T-cell (primary cell): Measurements from ENCODE around the gene TBK1. TPM values are rescaled to one million over a fixed set of nuclear protein-coding genes. Genes with fewer than 3 reads are reported as not detected.
A peak's percentile ranks its signal among the peaks of the same experiment; 100 is the strongest.

Source experiments
- ATAC-seq, 4 experiments: fragments of 200-7000 bp in 3 of 4; fragments of 150-1000 bp in 1 of 4; cut with Tn5 transposase; replicated peaks in 1 of 4; 1 replicate in 3 of 4; 2 replicates in 1 of 4; pipeline ENCODE4 v1.10.0; 2021; ENCODE audit warnings: moderate library complexity in 3 of 4, mild to moderate bottlenecking in 2 of 4, moderate number of reproducible peaks in 1 of 4
- CTCF ChIA-PET, 2 donors: fragments of 300-600 bp; sonication (Branson Sonifier 250); formaldehyde crosslinking; loops; one replicate each; lab custom pipeline; 2022; ENCODE audit warnings: antibody characterized with exemption in 2 of 2; lab: Charles Lee
- POLR2A ChIA-PET, 2 donors: fragments of 300-600 bp; sonication (Branson Sonifier 250); formaldehyde crosslinking; loops; one replicate each; lab custom pipeline; 2022; ENCODE audit warnings: antibody characterized with exemption in 2 of 2; lab: Charles Lee
- DNase-seq, 35 experiments: peaks; one replicate each; pipeline versions ENCODE4 v3.0.0 to v3.0.0-alpha.2; 2013 to 2023
- H3K27ac ChIP-seq: one replicate; pipeline ENCODE4 v1.5.1; 2013; ENCODE audit warnings: low read length
- H3K27me3 ChIP-seq, 2 experiments: replicated peaks in 1 of 2; 1 replicate in 1 of 2; 2 replicates in 1 of 2; pipeline versions ENCODE4 v1.6.1 to v1.7.0; 2013; ENCODE audit warnings: low read length in 1 of 2, mixed read lengths in 1 of 2; ENCODE audit not compliant: control insufficient read depth in 2 of 2, insufficient read depth in 2 of 2; ENCODE audit errors: extremely low read depth in 1 of 2
- H3K36me3 ChIP-seq, 2 donors: 1 replicate in 1 of 2; 2 replicates in 1 of 2; pipeline versions ENCODE4 v1.6.1 to v1.7.0; 2013; ENCODE audit warnings: low read length in 1 of 2; ENCODE audit not compliant: control insufficient read depth in 2 of 2, insufficient read depth in 1 of 2; ENCODE audit errors: extremely low read depth in 1 of 2
- H3K4me1 ChIP-seq, 2 experiments: 1 replicate in 1 of 2; 2 replicates in 1 of 2; pipeline versions ENCODE4 v1.6.1 to v1.7.0; 2013; ENCODE audit warnings: low read length in 2 of 2, mixed read lengths in 1 of 2; ENCODE audit not compliant: insufficient read depth in 2 of 2, control insufficient read depth in 1 of 2; ENCODE audit errors: extremely low read depth in 1 of 2
- H3K4me3 ChIP-seq, 2 donors: 1 replicate in 1 of 2; 2 replicates in 1 of 2; pipeline versions ENCODE4 v1.5.1 to v1.7.0; 2013; ENCODE audit warnings: mild to moderate bottlenecking in 2 of 2, low read length in 1 of 2, moderate library complexity in 1 of 2; ENCODE audit not compliant: control insufficient read depth in 1 of 2; ENCODE audit errors: extremely low read depth in 1 of 2
- H3K9me3 ChIP-seq: 2 replicates; pipeline ENCODE4 v1.7.0; 2013
- H3K27ac Mint-ChIP-seq, 2 donors: one replicate each; pipeline ENCODE4 v1.8.0; 2020 to 2021; ENCODE audit warnings: mild to moderate bottlenecking in 2 of 2, mixed read lengths in 2 of 2
- H3K27me3 Mint-ChIP-seq, 2 donors: one replicate each; pipeline ENCODE4 v1.8.0; 2021 to 2022; ENCODE audit warnings: mixed read lengths in 2 of 2
- H3K36me3 Mint-ChIP-seq: one replicate; pipeline ENCODE4 v1.8.0; 2021; ENCODE audit warnings: mixed read lengths
- H3K4me1 Mint-ChIP-seq, 3 donors: one replicate each; pipeline ENCODE4 v1.8.0; 2020 to 2022; ENCODE audit warnings: mixed read lengths in 3 of 3, mild to moderate bottlenecking in 1 of 3
- H3K4me3 Mint-ChIP-seq, 3 donors: one replicate each; pipeline ENCODE4 v1.8.0; 2020 to 2022; ENCODE audit warnings: mild to moderate bottlenecking in 3 of 3, mixed read lengths in 3 of 3, moderate library complexity in 3 of 3
- H3K9me3 Mint-ChIP-seq, 3 donors: one replicate each; pipeline ENCODE4 v1.8.0; 2020 to 2022; ENCODE audit warnings: mixed read lengths in 3 of 3
- WGBS: methylation state at CpG from one replicate; pipeline ENCODE4 v1.1.5; 2013; ENCODE audit warnings: missing lambda C conversion rate; ENCODE audit not compliant: insufficient coverage; 5-methylcytosine and 5-hydroxymethylcytosine counted together
- total RNA-seq, 35 experiments: library from RNA in 6 of 35; stranded (reverse) in 6 of 35; fragments of 120-200 nt in 1 of 35; gene quantifications; one replicate each; pipeline versions ENCODE4 v1.2.1 to v1.2.4 and lab custom pipeline; 2013 to 2026

TBK1 gene
- total RNA-seq, 5 donors from 2014 or later (not counting 1 experiment from before 2014, with no cell fraction given): 8.9 to 20.0 (median 13.5) TPM

DNA sequence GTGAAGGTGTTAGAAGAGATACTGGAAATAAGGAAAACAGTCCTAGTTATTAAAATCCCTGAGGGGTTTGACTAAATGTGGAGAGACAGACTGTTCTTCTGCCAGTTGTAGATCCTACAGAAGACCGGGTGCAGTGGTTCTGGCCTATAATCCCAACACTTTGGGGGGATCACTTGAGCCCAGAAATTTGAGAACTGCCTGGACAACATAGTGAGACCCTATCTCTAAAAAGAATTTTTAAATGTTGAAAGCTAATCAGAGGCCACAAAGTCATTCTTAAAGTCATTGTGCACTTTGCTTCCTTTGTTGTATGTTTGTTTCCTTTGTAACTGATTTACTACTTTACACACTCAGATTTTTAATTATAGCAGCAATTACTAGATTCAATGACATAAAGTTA, 97.2 kb downstream of the TBK1 start:
- H3K4me3 Mint-ChIP-seq: no peak overlapping the region
- H3K27ac ChIP-seq: no peak overlapping the region
- DNase-seq (no peak), ATAC-seq (no peak)
- H3K9me3 ChIP-seq: no peaks in the 10 kb centered on the region
- peaks cover 2 to 9% of the 10 kb centered on the region in 2 experiments for H3K27me3 ChIP-seq
- H3K36me3 ChIP-seq: no peaks in the 10 kb centered on the region
- H3K36me3 Mint-ChIP-seq: no peaks in the 10 kb centered on the region
- H3K4me1 Mint-ChIP-seq: peaks cover 7 to 11% (median 10%) of the 10 kb centered on the region in 3 donors
- WGBS: 50% methylated on average over 1 of the region's 1 CpG
- POLR2A ChIA-PET: interaction anchor here (0.7 to 1.3 kb wide), 4 partner anchors 25 to 149 kb away, joined by 3 read pairs; no protein-coding TSS in a partner anchor
- peaks cover 0 to 2% of the 10 kb centered on the region in 2 donors for H3K27me3 Mint-ChIP-seq
- CTCF ChIA-PET: interaction anchor here (0.5 to 5.1 kb wide), 53 partner anchors 9 to 1613 kb away, joined by 3 to 110 read pairs (median 4); partner anchors contain the start of genes GNS (in 1 of the 2) and RASSF3 (in 1 of the 2)
- no peaks in the 10 kb centered on the region for H3K9me3 Mint-ChIP-seq
- H3K4me3 ChIP-seq: no peak overlapping the region
- peaks cover 3 to 4% of the 10 kb centered on the region in 2 experiments for H3K4me1 ChIP-seq
- peak overlapping the region in 1 of 2 donors; percentile 71 for H3K27ac Mint-ChIP-seq

DNA sequence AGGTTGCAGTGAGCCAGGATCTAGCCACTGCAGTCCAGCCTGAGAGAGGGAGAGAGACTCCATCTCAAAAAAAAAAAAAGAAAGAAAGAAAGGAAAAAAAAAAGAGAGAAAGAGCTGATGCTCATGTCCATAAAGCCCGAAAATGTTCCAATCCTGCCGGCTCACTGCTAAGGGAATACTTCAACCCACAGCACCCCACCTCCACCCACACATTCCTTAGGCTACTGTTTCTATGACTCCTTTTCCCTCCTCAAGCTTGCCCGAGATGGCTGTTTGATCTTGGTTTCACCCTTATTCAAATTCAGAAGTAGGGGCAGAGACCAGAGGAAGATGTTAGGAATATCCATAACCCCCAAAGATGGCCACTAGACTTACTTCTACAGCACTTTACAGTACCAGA, 98.8 kb downstream of the TBK1 start:
- DNase-seq: no peak
- no peaks in the 10 kb centered on the region for H3K36me3 Mint-ChIP-seq
- no CpG with 5 or more reads among the region's 3 CpGs for WGBS
- H3K27ac ChIP-seq: no peak overlapping the region
- H3K27me3 ChIP-seq: peaks cover 0 to 5% of the 10 kb centered on the region in 2 experiments
- POLR2A ChIA-PET: no interaction called here
- peaks cover 3 to 4% of the 10 kb centered on the region in 2 experiments for H3K4me1 ChIP-seq
- no peak for ATAC-seq
- no peaks in the 10 kb centered on the region for H3K9me3 Mint-ChIP-seq
- H3K4me3 Mint-ChIP-seq: no peak overlapping the region
- CTCF ChIA-PET: interaction anchor here (0.6 to 5.1 kb wide), 8 partner anchors 56 to 245 kb away, joined by 3 to 110 read pairs (median 7); partner anchors contain the start of gene RASSF3 (in 1 of the 2)
- H3K4me3 ChIP-seq: no peak overlapping the region
- H3K9me3 ChIP-seq: no peaks in the 10 kb centered on the region
- H3K27ac Mint-ChIP-seq: no peak overlapping the region
- peaks cover 0 to 2% of the 10 kb centered on the region in 2 donors for H3K27me3 Mint-ChIP-seq
- no peaks in the 10 kb centered on the region for H3K36me3 ChIP-seq
- H3K4me1 Mint-ChIP-seq: peaks cover 7 to 12% (median 10%) of the 10 kb centered on the region in 3 donors

GRCh38 chr12:64551676-64552075, 99.8 kb downstream of the TBK1 start:
- H3K4me3 Mint-ChIP-seq: no peak overlapping the region
- ChIA-PET CTCF (interaction anchor here (0.6 to 5.1 kb wide), 4 partner anchors 50 to 195 kb away, joined by 3 to 33 read pairs (median 3); partner anchors contain the start of gene RASSF3 (in 1 of the 2)), POLR2A (interaction anchor here in 1 of 2 donors (0.6 kb wide), 1 partner anchor 55 kb away, joined by 3 read pairs; no protein-coding TSS in a partner anchor)
- peaks cover 3 to 4% of the 10 kb centered on the region in 2 experiments for H3K4me1 ChIP-seq
- peaks cover 0 to 2% of the 10 kb centered on the region in 2 donors for H3K27me3 Mint-ChIP-seq
- DNase-seq (no peak), ATAC-seq (no peak)
- H3K36me3 ChIP-seq: no peaks in the 10 kb centered on the region
- H3K27ac Mint-ChIP-seq: no peak overlapping the region
- H3K9me3 Mint-ChIP-seq: no peaks in the 10 kb centered on the region
- no peaks in the 10 kb centered on the region for H3K36me3 Mint-ChIP-seq
- H3K27me3 ChIP-seq: peaks cover 0 to 4% of the 10 kb centered on the region in 2 experiments
- H3K4me3 ChIP-seq: no peak overlapping the region
- no peaks in the 10 kb centered on the region for H3K9me3 ChIP-seq
- WGBS: no CpG with 5 or more reads among the region's 7 CpGs
- no peak overlapping the region for H3K27ac ChIP-seq
- H3K4me1 Mint-ChIP-seq: peaks cover 7 to 13% (median 10%) of the 10 kb centered on the region in 3 donors

Other genes starting within 250 kb of the TBK1 start
- gene KICS2, start 229.8 kb upstream of the TBK1 start, total RNA-seq: 10 to 100 TPM; 18.8 to 24.6 (median 20.0) TPM
- gene C12orf56, start 61.4 kb upstream of the TBK1 start, total RNA-seq: under 1 TPM in 4 of 5 donors, not detected in 1; 0.07 to 0.33 (median 0.24) TPM
- 10 to 100 TPM; 53.9 to 94.2 (median 81.3) TPM for gene XPOT, start 47.7 kb upstream of the TBK1 start, total RNA-seq
- 100 to 1,000 TPM; 113 to 167 (median 149) TPM for gene RASSF3, start 158.4 kb downstream of the TBK1 start, total RNA-seq